A673 (cell line): ENCODE results near the gene SLC39A12.

ENCODE experiments used
- CTCF ChIP-seq: fragments of 300-800, 200-600 bp; sonication (generic); conservative IDR thresholded peaks from 2 replicates; pipeline ENCODE4 v1.5.1; 2017; ENCODE audit warnings: low read depth, mild to moderate bottlenecking, antibody characterized with exemption, low read length, moderate library complexity, mixed read lengths
- EZH2 ChIP-seq: fragments of 200-600 bp; sonication (generic); IDR thresholded peaks from 2 replicates; pipeline ENCODE4 v1.6.1; 2017; ENCODE audit warnings: borderline replicate concordance, low read depth, mild to moderate bottlenecking, mixed read lengths, antibody characterized with exemption, low read length; ENCODE audit not compliant: poor library complexity, severe bottlenecking

- TF ChIP-seq CTCF, result no peak
- no peak for TF ChIP-seq EZH2
Observed at GRCh38 chr10:17913604-17914003, 38.1 kb upstream of the SLC39A12 start.
